CD4-positive, alpha-beta T cell treated with Interleukin-15 for 4 hours (primary cell): ENCODE results near the gene RAB37.
A peak's percentile ranks its signal among the peaks of the same experiment; 100 is the strongest.

ENCODE experiments used
- DNase-seq: peaks from one replicate; pipeline ENCODE4 v3.0.0-alpha.2; 2020; ENCODE audit warnings: low spot score

RAB37 gene

DNA sequence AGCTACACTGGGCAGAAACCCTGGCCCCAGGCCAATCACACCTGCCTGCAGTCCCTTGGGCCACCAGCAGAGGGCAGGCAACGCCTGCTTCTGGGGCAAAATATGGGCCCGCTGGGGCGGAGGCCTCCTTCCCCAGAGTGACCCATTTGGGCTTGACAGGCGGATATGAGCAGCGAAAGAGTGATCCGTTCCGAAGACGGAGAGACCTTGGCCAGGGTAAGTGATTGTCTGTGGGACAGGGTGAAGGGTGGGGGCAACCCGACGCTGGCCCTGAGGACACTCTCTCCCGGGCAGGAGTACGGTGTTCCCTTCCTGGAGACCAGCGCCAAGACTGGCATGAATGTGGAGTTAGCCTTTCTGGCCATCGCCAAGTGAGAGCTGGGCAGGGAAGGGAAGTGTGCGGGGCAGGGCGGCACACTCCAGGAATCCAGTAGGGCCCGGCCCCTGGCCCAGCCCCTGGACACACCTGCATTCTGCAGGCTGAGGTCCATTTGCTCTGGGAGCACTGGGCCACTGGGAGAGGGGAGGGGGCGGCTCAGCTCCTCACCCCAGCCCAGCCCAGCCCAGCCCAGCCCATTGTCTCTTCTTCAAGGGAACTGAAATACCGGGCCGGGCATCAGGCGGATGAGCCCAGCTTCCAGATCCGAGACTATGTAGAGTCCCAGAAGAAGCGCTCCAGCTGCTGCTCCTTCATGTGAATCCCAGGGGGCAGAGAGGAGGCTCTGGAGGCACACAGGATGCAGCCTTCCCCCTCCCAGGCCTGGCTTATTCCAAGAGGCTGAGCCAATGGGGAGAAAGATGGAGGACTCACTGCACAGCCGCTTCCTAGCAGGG is 7.9 kb downstream of the RAB37 start:
- peak; percentile 86 for DNase-seq

- DNase-seq, result no peak
These were observed 8.6 kb downstream of the RAB37 start for GRCh38 chr17:74745548-74746177.

DNA sequence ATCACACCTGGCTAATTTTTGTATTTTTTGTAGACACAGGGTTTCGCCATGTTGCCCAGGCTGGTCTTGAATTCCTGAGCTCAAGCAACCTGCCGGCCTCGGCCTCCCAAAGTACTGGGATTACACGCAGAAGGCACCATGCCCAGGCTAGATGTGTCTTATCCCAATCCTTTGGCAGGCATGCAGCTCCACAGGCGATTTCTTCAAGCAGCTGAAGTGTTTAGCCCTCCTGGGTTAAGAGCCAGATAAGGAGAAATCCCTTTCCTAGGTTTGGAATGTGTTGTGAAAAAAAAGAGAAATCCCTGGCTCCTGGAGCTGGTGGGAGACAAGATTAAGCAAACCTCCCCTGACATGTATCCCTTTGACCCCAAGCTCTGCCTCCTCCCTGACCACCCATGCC is 9.3 kb downstream of the RAB37 start:
- no peak for DNase-seq

DNA sequence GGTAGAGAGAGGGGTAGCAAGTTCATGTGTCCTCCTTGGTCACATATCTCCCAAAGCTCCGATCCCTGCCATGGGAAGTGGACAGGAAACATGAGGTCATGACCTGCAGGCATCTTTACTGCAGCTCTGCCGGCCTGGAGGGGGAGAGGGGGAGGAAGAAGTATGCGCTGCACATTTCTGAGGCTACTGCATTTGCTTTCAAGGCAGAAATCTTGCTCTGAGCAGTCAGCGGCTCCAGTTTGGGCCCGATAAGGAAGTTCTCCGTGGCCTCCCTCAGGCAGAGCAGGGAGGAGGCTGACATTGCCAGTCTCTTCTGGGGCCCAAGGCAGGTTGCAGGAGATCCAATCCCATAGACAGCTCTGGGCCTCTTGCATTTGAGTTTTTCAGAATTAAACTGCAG is 9.9 kb downstream of the RAB37 start:
- no peak for DNase-seq

- no peak for DNase-seq
These were observed 11.1 kb downstream of the RAB37 start for GRCh38 chr17:74748279-74748528.

- peak; percentile 93 for DNase-seq
These were observed 11.6 kb downstream of the RAB37 start, which contains the start of gene NHERF1 for GRCh38 chr17:74748529-74749278. TSS of gene NHERF1 (plus strand) at chr17:74748628. CDS start at chr17:74748847, 219 bp downstream.

GRCh38 chr17:74749279-74750038 is 12.4 kb downstream of the RAB37 start:
- no peak for DNase-seq

GRCh38 chr17:74750039-74750326 is 12.9 kb downstream of the RAB37 start:
- no peak for DNase-seq

GRCh38 chr17:74750327-74751069 is 13.4 kb downstream of the RAB37 start:
- no peak for DNase-seq

- no peak for DNase-seq
These were observed 15.4 kb downstream of the RAB37 start for GRCh38 chr17:74752415-74752814.

DNA sequence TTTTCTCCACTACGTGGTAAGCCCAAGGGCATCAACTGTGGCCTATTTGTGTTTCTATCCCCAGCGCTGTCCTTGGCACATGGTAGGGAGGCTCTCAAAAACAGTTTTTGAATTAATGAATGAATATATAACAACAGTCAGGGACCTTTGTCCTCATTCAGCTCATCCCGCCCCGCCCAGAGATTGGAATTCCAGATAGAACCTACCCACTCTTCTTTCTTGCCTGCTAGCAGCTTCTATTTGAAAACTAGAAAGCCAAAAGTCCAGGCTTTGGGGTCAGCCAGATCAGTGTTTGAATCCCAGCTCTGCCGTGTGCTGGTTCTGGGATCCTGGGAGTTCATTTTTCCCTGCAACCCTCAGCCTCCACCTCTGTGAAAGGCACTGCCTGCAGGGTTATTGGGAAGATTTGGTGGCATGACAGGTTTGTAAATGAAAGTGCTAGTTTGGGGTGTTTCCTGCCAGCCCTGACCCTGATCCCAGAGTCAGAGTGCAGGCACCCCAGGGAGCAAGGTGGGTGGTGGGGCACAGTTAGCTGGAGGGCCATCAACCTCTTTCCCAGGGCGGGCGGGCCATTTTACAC is 15.9 kb downstream of the RAB37 start:
- no peak for DNase-seq

GRCh38 chr17:74754832-74755231 is 17.8 kb downstream of the RAB37 start:
- DNase-seq, result no peak

DNA sequence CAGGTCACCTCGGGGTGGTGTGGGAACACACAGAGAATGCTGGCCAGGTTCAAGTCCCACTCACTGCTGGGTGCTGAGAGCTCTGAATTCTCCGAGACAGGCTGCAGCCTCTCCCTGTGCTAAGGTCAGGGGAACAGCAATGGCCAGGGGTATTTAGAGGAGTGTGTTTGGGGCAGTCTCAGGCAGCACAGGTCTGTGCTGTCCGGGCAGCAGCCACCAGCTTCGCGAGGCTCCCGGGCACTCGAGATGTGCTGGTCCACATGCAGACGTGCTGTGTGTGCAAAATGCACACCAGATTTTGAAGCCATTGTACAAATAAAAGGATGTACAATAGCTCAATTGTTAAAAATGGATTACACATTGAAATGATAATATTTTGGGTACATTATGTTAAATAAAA is 18.5 kb downstream of the RAB37 start:
- DNase-seq, result no peak

DNA sequence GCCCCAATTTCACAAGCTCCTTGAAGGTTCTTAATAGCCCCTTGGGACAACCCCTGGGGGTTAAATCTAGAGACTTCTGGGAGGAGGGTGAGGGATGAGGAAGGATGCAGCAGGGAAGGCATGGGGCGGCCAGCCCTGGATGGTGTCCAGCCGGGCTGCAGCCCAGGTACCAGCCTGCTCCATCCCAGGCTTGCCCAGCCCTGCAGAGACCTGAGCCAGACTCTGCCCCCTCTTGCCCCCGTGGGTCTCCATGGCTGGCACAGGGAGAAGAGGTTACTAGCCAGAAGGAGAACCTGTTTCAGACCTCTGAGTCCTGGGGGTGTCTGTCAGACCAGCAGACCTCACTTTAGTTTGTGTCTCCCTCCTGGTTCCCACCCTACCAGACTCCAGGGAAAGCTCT is 19.8 kb downstream of the RAB37 start:
- no peak for DNase-seq

DNA sequence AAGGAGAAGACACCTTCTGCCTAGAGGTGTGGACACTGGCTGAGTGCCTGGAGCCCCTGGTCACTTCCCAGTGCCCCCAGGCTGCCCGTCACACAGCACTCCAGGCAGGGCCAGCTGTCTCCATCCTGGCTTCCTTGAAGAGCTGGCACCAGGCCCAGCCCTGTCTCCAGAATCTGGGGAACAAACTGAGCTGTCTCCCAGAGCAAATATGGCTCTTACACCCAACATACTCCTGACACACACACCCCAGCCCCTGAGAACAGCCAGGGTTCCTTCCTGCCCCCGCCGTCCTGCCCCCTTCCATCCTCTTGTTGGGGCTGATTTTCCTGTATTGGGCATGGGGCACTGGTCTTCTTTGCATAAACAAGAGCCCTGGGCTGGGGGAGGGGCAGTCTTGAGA is 20.4 kb downstream of the RAB37 start:
- DNase-seq, result no peak

GRCh38 chr17:74757931-74758847 is 21.1 kb downstream of the RAB37 start:
- DNase-seq, result no peak

GRCh38 chr17:74758848-74759168 is 21.8 kb downstream of the RAB37 start:
- DNase-seq, result no peak

DNA sequence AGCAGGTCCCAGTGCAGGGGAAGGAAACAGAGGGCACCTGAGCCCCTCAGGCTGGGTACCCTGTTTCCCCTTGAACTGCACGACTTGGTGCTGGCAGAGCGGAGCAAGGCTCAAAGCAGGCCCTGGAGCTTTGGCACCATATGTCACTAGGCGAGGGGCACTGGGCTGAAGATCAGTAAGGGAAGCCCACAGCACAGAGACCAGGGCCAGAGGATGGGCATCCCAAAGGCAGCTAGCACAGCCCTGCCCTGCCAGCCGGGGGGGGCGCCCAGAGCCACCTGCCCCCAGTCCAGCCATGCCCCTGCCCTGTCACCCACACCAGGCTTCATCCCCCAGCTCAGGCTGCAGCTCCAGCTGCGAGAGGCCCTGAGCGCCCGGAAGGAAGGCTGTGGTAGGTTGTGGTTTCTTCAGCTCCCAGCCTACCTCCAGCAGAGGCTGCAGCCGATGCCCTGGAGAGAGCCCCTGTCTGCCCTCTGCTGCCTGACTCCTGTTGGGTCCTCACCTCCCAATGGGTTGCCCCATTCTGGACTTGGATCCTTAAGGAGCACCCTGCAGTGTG is 22.3 kb downstream of the RAB37 start:
- peak; percentile 58 for DNase-seq

DNA sequence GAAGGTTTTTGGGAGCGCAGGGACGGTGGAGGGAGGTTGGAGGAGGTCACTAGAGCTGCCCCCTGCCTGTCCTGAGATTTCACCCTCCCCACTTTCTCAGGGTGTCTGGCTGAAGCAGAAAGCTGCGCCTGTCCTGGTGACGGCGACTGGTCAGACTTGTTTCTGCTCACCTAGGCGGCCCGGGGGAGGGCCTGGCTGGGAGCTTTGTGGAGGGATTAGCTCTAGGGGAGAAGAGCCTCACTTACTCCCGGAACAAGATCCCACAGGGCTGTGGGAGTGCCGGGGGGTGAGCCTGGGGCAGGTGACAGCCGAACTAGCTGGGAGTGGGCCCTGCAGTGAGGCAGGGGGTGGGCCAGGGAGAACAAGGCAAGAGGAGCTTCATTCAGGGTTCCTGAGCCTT is 22.9 kb downstream of the RAB37 start:
- no peak for DNase-seq

DNA sequence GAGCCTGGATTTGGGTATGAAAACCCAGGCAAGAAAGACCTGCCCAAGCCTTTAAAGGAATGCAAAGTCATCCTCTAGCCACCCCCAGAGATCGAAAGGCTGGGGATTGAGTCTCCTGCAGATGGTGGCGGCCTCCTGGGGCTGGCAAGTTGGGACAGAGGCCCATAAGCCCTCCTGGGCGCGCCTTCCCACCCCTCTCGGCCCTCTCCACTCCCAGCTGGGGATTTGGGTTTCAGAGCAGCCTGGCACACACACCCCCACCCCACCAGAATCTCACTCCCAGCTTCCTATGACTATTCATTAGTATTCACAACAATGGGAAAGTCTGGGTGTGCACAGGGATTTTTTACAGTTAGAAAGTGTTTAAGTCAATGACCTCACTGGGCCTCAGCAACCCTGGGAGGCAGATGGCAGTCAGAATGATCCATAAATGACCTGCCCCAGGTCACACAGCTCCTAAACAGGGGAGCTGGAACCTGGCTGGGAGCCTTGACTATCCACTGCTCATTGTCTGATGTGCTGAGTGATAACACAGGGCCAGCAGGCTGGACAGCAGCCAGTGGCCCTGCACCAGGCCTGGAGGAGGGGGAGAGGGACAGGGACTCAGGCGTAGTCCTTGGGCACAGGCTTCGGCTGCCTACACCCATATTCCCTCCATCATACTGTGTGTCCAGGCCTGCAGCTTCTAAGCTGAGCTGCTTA is 23.5 kb downstream of the RAB37 start:
- DNase-seq, result no peak
